GM21390 (cell line): Measurements from ENCODE around the gene SMPDL3B.
"Not testable (repeated sequence)": the region's sequence is repeated elsewhere in the genome, so short reads cannot be mapped to it uniquely, and the experiment has no call there.

Experiments used
- ATAC-seq: cut with Tn5 transposase; IDR thresholded peaks from one replicate; pipeline ENCODE4 v1.9.1; 2021; ENCODE audit not compliant: unreplicated experiment

Gene SMPDL3B

DNA sequence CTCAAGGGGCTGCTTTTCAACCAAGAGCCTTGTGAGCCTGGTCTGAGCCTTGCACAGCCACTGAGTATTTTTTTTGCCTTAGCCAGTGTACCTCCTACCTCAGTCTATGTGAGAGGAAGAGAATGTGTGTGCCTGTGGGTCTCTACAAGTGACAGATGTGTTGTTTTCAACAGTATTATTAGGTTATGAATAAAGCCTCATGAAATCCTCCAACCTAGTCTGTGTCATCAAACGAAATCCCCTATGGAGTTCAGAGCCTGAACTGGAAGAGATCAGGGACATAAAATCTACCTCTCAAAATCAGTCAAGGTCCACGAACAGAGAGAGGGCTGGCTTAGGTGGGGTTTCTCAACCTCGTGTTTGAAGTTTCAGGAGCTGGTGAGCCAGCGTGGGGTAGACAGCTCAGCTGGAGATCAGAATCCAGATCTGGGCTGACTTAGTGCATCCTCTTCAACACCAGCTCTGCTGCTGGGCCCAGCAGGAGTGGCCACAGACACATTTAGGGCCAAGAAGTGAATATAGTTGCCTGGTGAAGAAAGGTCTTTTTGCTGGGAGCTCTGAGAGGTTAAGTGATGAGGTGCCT, 33.2 kb downstream of the SMPDL3B start:
- ATAC-seq, result no peak

DNA sequence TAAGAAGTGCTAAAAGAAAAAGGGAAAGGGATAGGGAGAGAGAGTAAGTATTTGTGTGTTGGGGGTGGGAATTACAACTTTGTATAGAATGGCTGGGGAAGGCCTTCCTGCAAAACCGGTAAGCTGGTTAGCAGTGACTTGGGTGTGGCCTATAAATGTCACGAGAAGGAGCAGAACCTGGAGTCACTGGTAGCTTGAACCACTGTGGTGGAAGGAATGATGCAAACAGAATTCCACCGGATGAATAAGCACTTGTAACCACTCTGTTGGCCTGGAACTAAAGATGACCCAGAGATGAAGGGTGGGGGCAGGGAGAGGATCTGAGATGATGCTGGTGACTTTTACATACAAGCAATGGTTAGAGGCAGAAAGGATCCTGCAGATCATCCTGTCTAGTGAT, 33.9 kb downstream of the SMPDL3B start:
- ATAC-seq, result no peak

DNA sequence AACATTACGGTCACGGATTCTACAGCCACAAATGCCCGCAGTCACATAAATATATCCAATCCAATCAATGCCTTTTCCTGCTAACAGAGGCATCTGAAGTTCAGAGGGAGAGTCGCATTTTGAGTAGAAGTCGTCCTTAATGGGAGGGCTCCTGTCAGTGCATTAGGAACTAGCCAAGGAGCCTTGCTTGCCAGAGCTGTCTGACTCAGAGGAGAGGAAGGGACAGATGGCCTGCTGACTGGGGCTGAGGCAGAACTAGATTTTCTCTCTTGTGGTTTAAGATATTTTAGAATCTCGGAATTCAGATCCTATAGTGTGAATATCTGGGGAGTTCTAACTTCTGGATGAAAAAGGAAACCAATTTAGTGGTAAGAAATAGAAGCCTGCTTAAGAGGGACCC, 35.6 kb downstream of the SMPDL3B start:
- ATAC-seq, result no peak

DNA sequence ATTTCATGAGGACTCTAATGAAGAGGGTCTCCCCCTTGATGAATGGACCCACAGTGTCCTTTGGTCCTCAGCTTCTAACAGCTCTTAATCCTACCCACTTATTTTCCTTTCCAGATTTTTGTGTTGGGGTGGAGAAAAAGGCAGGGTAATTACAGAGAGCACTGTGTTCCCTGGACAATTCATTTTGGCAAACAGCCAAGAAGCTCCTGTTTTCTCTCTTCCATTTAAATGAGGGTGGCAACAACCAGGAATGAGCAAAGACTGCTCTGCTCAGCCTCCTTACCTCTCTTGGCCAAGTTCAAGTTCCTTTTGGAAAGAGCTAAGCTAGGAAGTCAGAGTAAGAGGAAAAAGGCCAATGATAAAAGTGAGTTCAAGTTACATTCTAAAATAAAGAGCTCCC, 36.9 kb downstream of the SMPDL3B start:
- ATAC-seq, result no peak

DNA sequence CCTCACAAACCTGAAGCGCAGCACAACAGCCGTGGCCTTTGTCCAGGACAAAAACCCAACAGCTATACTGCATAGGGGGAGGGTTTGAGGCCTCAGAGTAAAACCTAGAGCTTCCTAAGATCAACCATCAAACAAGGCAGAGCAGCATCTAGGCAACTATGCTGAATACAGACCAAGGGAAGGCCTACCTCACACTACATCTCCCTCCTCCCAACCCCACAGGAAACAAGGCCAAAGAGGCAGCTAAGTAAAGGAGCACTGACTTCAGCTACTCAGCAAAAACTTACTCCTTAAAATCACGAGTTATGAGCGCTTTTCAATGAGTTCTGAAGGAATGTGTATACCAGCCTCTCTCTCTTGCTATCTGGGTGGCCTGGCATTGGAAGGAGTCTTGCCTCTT, 37.3 kb downstream of the SMPDL3B start:
- ATAC-seq, result no peak

DNA sequence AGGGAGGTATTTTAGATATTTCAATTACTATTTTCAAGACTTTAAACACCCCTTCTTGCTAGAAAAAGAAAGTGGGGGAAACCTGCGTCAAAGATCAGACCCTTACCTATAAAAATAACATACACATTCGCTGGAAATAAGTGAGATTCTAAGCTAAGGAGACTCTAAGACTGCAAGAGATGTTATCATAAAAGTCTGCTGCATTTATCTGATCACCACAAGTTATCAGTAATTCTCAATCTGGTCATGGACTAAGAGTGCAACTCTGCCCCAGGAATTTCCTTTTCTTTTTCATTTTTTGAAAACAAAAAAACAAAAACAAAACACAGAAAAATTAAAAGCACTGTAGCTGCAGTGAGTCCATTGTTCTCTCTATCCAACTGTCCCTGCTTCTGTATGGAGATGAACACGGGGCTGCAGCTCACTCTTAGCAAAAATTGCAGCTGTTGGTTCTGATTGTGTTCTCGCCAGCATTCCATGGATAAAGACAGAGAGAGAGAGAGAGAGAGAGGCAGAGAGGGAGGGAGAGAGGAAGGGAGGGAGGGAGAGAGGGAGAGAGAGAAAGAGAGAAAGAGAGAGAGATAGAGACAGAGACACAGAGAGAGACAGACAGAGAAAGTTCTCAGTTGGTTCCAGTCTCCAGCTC, 39.1 kb downstream of the SMPDL3B start:
- ATAC-seq, result no peak

DNA sequence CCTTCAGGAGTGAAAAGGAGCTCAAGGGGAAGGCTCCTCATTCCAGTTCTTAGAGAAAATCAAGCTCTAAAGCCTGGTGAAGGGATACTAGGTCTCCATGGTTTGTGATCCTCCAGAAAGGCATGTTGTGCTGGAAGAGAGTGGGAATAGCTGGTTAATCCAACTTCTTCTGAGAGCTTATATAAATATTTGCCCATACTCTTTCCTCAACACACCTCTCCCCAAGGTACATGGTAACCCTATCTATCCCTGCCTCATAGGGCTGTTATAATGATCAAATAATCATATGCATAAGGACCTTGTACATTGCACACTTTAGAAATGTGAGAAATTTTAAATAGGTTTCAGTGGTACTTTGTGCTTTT, 39.6 kb downstream of the SMPDL3B start:
- ATAC-seq, result no peak

DNA sequence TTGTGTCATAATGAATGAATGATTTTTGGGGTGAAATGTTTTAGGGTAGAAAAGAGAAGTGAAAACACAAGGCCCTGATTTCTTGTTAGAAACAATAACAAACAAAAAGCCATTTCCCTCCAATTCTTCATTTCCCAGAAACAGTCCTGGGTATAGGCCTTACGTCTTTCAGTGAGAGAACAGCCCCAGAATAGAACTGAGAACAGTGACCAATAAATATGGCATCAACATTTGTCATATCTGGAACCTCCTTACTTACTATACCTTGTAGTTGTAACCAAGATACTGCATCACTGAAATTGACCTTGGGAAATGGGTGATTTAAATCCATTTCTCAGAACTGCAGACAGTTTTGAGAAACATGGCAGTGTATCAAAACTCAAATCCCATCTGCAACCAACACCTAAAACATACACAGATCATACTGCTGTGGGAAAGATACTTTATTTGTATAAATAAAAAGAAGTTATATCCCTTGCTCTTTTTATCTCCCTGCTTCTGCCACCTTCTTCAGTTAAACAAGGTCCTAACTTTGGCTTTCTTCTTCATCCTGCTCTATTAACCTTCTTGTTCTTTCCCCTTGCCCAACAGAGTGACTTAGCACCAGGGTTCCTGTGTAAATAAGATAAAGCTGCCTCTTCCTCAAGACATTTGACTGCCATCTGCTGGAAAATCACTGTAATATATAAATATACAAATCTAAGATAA, 44.5 kb downstream of the SMPDL3B start:
- no peak for ATAC-seq

DNA sequence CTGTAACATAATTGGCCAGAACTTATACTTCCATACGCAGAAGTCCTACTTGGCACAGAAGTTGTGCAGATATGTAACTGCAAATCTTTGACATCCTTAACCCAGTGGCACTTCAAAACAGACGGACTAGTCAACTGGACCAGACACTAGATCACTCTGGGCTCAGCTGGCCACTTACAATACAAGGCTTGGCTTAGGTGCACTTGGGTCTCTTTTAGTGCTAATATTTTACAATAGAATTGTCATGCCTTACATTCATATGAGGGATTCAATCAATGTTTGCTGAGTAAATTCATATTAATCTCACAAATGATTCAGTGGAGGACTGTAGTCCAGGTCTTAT, 45.0 kb downstream of the SMPDL3B start:
- ATAC-seq, result no peak

DNA sequence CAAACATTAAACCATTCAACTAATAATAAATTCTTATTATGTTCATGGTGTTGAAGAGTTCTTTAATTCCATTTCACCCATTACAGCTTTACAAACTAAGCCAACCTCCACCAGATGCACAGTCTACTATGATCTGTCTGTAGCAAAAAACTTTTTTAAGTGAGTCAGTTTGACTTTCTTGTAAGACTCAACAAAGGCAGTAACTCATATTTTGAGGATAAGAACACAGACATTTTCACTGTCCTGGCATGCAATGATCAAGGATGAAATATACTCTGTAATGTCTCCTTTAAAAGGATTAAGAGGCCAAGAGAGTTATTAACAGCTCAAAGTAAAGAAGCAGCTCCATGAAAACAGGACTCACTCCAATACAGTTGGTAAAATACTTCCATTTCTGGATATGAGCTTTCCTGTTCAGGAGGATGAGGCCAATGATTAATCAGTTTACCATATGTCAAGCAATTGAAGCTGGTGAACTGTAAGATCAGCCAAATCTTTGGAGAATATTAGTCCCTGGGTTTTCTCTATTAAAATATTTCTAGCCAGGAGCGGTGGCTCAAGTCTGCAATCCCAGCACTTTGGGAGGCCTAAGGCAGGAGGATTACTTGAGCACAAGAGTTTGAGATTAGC, 45.5 kb downstream of the SMPDL3B start:
- ATAC-seq, result no peak

DNA sequence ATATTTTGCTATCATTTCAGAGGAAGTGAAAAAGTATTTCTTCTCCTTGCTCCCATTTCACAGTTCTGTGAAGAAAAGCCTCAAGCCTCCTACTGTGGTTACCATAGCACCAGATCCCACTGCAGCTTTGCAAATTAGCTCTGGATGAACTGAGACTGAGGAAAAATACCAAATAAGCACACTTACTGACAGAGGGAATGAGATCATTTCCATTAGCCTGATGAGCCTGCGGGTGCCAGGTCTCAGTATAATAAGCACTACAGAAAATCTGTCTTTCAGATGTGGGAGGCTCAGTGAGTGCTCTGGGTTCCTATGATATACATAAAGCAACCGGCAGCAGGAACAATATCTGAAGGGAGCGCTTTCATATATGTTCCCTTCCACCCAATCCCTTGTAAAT, 46.3 kb downstream of the SMPDL3B start:
- no peak for ATAC-seq

DNA sequence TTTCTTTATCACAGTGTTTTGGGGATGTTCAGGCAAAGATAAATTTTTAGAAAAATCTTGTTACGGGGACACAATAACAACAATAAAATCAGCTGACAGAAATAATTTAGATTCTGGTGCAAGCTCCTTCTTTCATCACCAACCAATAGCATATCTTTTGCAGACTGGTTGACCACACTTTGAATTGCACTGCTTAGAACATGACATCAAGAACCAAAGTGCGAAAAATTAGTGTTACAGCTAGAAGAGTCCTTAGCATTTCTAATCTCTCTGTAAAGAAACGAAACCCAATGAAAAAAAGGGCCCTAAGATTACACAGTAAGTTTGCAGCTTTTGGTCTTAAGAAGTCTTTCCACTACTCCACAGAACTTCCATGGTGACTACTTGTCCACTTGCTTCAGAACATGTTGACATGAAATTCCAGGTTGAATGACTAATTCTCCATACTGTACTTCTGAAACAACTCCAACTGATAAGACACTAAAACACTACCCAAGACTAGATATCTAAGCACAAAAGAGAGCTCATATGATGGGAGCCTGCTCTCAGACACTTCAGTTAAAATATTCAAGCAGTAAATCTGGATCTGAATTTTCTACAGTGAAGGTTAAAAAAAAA, 56.2 kb downstream of the SMPDL3B start:
- ATAC-seq, result no peak

DNA sequence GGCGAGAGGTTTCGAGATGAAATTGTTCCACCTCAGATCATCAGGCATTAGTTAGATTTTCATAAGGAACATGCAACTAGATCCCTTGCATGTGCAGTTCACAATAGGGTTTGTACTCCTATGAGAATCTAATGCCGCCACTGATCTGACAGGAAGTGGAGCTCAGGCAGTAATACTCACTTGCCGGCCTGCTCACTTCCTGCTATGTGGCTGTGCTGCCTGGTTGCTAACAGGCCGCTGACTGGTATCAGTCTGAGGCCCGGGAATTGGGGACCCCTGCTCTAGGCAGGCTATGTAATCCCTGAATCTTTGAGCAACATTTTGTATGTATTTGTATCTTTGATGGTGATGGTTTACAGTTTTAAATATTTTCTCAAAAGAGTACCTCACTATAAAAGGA, 57.5 kb downstream of the SMPDL3B start:
- no peak for ATAC-seq

DNA sequence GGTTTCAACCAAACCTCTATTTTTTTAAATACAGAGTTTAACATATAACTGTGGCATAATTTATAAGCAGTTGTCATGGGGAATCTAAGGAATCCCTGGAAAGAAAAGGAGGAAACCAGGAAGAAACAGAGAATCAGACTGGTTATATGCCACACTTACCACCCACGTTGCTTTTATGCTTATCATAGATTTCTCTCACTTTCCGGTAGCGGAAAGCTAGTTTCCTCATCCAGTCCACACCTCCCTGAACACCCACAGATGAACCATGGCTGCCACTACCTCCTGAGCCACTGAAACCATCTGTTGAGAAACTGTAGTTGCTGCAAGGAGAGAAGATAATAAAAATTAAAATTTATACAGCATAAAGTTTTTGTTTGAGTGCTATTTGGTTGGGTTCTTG, 58.4 kb downstream of the SMPDL3B start:
- ATAC-seq, result no peak

DNA sequence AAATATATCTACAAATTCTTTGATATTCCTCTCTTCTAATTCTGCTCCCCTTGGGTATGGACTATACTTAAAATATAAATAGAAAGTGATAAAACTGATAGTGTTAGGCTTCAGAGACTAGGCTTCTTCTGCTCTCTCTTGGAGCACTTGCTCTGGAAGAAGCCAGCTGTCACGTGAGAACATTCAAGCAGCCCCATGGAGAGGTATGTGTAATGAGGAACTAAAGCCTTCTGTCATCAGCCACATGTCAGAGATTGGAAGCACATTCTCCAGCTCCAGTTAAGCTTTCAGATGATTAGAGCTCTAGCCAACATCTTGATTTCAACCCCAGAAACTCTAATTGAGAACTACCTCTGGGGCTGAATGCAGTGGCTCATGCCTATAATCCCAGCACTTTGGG, 59.3 kb downstream of the SMPDL3B start:
- no peak for ATAC-seq

DNA sequence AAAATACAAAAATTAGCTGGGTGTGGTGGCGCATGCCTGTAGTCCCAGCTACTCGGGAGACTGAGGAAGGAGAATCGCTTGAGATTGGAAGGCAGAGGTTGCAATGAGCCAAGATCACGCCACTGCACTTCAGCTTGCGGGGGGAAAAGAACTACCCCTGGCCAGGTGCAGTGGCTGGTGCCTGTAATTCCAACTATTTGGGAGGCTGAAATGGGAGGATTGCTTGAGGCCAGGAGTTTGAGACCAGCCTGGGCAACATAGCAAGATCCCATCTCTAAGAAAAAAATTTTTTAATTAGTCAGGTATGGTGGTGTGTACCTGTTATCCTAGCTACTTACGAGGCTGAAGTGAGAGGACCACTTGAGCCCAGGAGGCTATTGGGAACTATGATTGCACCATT, 59.7 kb downstream of the SMPDL3B start:
- not testable (repeated sequence) for ATAC-seq

DNA sequence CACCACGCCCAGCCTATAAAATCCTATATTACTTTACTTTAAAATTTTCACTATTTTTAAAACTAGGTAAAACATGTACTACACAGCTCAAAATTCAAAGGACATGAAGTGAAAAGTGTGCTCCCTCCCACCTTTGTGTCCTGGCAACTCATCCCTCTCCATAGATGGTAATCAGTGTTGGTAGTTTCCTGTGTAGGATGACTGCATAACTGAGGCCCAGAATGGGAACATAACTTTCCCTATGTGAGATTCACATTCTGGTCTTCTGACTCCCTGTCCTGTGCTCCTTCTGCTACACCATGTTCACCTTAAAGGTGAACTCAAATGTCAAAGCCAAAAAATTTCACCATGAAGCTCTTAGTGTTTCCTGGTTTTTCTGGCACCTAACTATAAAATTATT, 64.3 kb downstream of the SMPDL3B start:
- ATAC-seq, result no peak

DNA sequence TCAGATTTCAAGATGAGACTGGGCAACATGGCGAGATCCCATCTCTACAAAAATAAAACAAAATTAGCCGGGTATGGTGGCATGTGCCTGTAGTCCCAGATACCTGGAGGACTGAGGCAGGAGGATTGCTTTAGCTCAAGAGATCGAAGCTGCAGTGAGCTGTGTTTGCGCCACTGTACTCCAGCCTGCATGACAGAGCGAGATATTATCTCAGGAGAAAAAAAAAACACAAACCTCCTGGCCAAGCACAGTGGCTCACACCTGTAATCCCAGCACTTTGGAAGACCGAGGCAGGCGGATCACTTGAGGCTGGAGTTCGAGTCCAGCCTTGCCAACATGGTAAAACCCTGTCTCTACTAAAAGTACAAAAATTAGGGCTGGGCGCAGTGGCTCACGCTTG, 67.8 kb downstream of the SMPDL3B start:
- no peak for ATAC-seq

DNA sequence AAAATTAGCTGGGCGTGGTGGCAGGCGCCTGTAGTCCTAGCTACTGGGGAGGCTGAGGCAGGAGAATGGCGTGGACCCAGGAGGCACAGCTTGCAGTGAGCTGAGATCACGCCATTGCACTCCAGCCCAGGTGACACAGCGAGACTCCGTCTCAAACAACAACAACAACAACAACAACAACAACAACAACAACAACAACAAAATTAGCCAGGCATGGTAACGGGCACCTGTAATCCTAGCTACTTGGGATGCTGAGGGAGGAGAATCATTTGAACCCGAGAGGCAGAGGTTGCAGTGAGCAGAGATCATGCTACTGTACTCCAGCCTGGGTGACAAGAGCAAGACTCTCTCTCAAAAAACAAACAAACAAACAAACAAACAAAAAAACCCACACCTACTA, 68.3 kb downstream of the SMPDL3B start:
- not testable (repeated sequence) for ATAC-seq
